OCI-LY1 (cell line): ENCODE measurements around the gene BORCS8.

Experiments used
- H2AFZ ChIP-seq: fragments of 200-600 bp; sonication (generic), shearing (Covaris generic); 2 replicates; pipeline ENCODE4 v1.6.0; 2014; ENCODE audit warnings: antibody characterized with exemption, mild to moderate bottlenecking, low read length
- H3F3A ChIP-seq: fragments of 200-600 bp; sonication (generic), shearing (Covaris generic); 2 replicates; pipeline ENCODE4 v1.6.0; 2014; ENCODE audit warnings: mild to moderate bottlenecking, antibody characterized with exemption, low read length, moderate library complexity; ENCODE audit not compliant: insufficient read depth
- H3K27ac ChIP-seq: fragments of 200-600 bp; sonication (generic); 2 replicates; pipeline ENCODE4 v1.5.1; 2014; ENCODE audit warnings: low read length, mixed run types, mild to moderate bottlenecking, low read depth; ENCODE audit not compliant: poor library complexity, severe bottlenecking
- H3K27me3 ChIP-seq: fragments of 200-600 bp; sonication (generic); 2 replicates; pipeline ENCODE4 v1.6.0; 2014; ENCODE audit warnings: antibody characterized with exemption, mild to moderate bottlenecking, low read length, moderate library complexity; ENCODE audit not compliant: insufficient read depth
- H3K36me3 ChIP-seq: fragments of 200-600 bp; sonication (generic); 2 replicates; pipeline ENCODE4 v1.6.1; 2014; ENCODE audit warnings: mild to moderate bottlenecking, antibody characterized with exemption, low read length, moderate library complexity, mixed read lengths; ENCODE audit not compliant: insufficient read depth
- H3K4me1 ChIP-seq: fragments of 200-600 bp; sonication (generic); 2 replicates; pipeline ENCODE4 v1.5.1; 2014; ENCODE audit warnings: mild to moderate bottlenecking, low read length, moderate library complexity; ENCODE audit not compliant: insufficient read depth, severe bottlenecking
- H3K4me2 ChIP-seq: fragments of 200-600 bp; sonication (generic), shearing (Covaris generic); 2 replicates; pipeline ENCODE4 v1.6.1; 2014; ENCODE audit warnings: low read length
- H3K4me3 ChIP-seq: fragments of 200-600 bp; sonication (generic); 2 replicates; pipeline ENCODE4 v1.5.1; 2014; ENCODE audit warnings: low read length, low read depth, mild to moderate bottlenecking, mixed read lengths; ENCODE audit not compliant: poor library complexity, severe bottlenecking
- H3K79me2 ChIP-seq: fragments of 200-600 bp; shearing (Covaris generic); 2 replicates; pipeline ENCODE4 v1.6.1; 2016; ENCODE audit warnings: mixed run types, low read length, mixed read lengths; ENCODE audit not compliant: insufficient read depth
- H3K9ac ChIP-seq: fragments of 200-600 bp; sonication (generic), shearing (Covaris generic); 2 replicates; pipeline ENCODE4 v1.6.1; 2014; ENCODE audit warnings: mild to moderate bottlenecking, low read length, mixed read lengths
- H3K9me2 ChIP-seq: fragments of 200-600 bp; sonication (generic), shearing (Covaris generic); 2 replicates; pipeline ENCODE4 v1.6.1; 2014; ENCODE audit warnings: low read depth, mild to moderate bottlenecking, low read length, mixed read lengths
- H3K9me3 ChIP-seq: fragments of 200-600 bp; shearing (Covaris generic); 2 replicates; pipeline ENCODE4 v1.6.1; 2014; ENCODE audit warnings: low read length, mixed read lengths
- H4K20me1 ChIP-seq: fragments of 200-600 bp; sonication (generic), shearing (Covaris generic); 2 replicates; pipeline ENCODE4 v1.6.0; 2016; ENCODE audit warnings: mild to moderate bottlenecking, low read length; ENCODE audit not compliant: insufficient read depth
- CTCF ChIP-seq: fragments of 200-600 bp; sonication (generic), shearing (Covaris generic); IDR thresholded peaks from 2 replicates; pipeline ENCODE4 v1.5.1; 2017; ENCODE audit warnings: mild to moderate bottlenecking, antibody characterized with exemption, low read length, moderate library complexity, mixed read lengths
- EZH2 ChIP-seq: fragments of 200-600 bp; sonication (generic), shearing (Covaris generic); IDR thresholded peaks from 2 replicates; pipeline ENCODE4 v1.8.0; 2017; ENCODE audit warnings: borderline replicate concordance, mixed run types, mild to moderate bottlenecking, antibody characterized with exemption, low read length, moderate library complexity, mixed read lengths

BORCS8 gene

GRCh38 chr19:19205416-19206410 lies 13.8 kb upstream of the BORCS8 start:
- Histone ChIP-seq H3K9me2 (no peaks in the 10 kb centered on the region), H3K27me3 (peaks cover 14% of the 10 kb centered on the region; the same call in 1 of the 2 replicates), H3K4me2 (no peak overlapping the region), H3K4me3 (no peak overlapping the region), H3K9me3 (no peaks in the 10 kb centered on the region), H2AFZ (no peak overlapping the region), H4K20me1 (no peaks in the 10 kb centered on the region), H3K36me3 (peaks cover 7% of the 10 kb centered on the region; the same call in 1 of the 2 replicates), H3K79me2 (0 out of 2 replicates have a peak, but pooled peaks cover 6% of the 10 kb centered on the region), H3K4me1 (peaks cover 14% of the 10 kb centered on the region), H3K9ac (no peak overlapping the region), H3K27ac (no peak overlapping the region), H3F3A (no peaks in the 10 kb centered on the region)
- TF ChIP-seq EZH2 (no peak), CTCF (no peak)

GRCh38 chr19:19204181-19204580 lies 12.2 kb upstream of the BORCS8 start:
- Histone ChIP-seq H3K4me1 (peaks cover 14% of the 10 kb centered on the region), H3K27me3 (peaks cover 14% of the 10 kb centered on the region; the same call in 1 of the 2 replicates), H3K9me3 (no peaks in the 10 kb centered on the region), H3K36me3 (peaks cover 15% of the 10 kb centered on the region), H3F3A (no peaks in the 10 kb centered on the region), H3K27ac (no peak overlapping the region), H3K4me2 (no peak overlapping the region), H3K79me2 (0 out of 2 replicates have a peak, but pooled peaks cover 6% of the 10 kb centered on the region), H4K20me1 (no peaks in the 10 kb centered on the region), H2AFZ (no peak overlapping the region), H3K9me2 (no peaks in the 10 kb centered on the region), H3K9ac (no peak overlapping the region), H3K4me3 (no peak overlapping the region)
- no peak for TF ChIP-seq EZH2
- TF ChIP-seq CTCF, result no peak

- H3K27ac ChIP-seq, result peak within 1 kb of the TSS; percentile 19
Observed at GRCh38 chr19:19203012-19203856, 11.3 kb upstream of the BORCS8 start, which contains the start of gene NR2C2AP. TSS of gene NR2C2AP (minus strand) at chr19:19203414. CDS start at chr19:19203060, 354 bp downstream.

More at GRCh38 chr19:19203012-19203856, 11.3 kb upstream of the BORCS8 start, which contains the start of gene NR2C2AP:
- Histone ChIP-seq H3K4me3 (peak within 1 kb of the TSS; percentile 70), H3K4me2 (peak within 1 kb of the TSS; percentile 89), H3K9ac (peak within 1 kb of the TSS; percentile 88), H2AFZ (no peak within 1 kb of the TSS), H3K4me1 (peaks cover 14% of the 10 kb centered on the region), H3F3A (no peaks in the 10 kb centered on the region), H3K9me2 (no peaks in the 10 kb centered on the region), H3K79me2 (0 out of 2 replicates have a peak, but pooled peaks cover 6% of the 10 kb centered on the region), H4K20me1 (no peaks in the 10 kb centered on the region), H3K9me3 (no peaks in the 10 kb centered on the region), H3K36me3 (peaks cover 24% of the 10 kb centered on the region), H3K27me3 (peaks cover 14% of the 10 kb centered on the region; the same call in 1 of the 2 replicates)
- TF ChIP-seq CTCF (no peak), EZH2 (no peak)
